ENCODE results near the gene NDFIP2. TPM values are rescaled to one million over a fixed set of nuclear protein-coding genes. Genes with fewer than 3 reads are reported as not detected.

Gene NDFIP2
- total RNA-seq, 1 experiment from 2014 or later, result 29.6 TPM

DNA sequence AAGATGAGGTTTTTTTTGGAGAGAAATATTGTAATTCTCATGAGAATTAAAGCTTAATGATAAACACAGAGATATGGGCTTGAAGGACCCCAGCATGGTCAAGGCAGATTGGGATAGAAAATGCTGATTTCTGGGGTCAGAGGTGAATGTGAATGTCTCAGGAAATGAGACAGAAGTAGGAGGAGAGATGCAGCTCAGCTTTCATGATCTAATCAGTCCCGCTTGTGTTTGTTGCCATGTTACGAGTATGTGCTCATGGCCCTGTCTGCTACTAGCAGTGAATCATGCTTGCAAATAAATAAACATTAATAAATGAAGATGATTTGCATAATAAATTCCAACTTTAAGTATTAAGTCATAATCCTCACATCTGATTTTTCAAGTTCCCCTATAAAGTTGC, 23.0 kb upstream of the NDFIP2 start:
- in situ Hi-C loops (cut with HindIII; ENCODE audit: low pct_unique_long_range_greater_than_20kb, low sequenced_read_pairs), result no loop called here
- Histone ChIP-seq H3K36me3 (ENCODE audit: control insufficient read depth, insufficient read depth, low read length) (no peaks in the 10 kb centered on the region), H3K27ac (ENCODE audit: low read length) (no peak overlapping the region), H3K27me3 (ENCODE audit: control insufficient read depth, insufficient read depth, low read length) (no peaks in the 10 kb centered on the region), H3K4me1 (ENCODE audit: control insufficient read depth, insufficient read depth, low read length) (no peaks in the 10 kb centered on the region), H3K4me3 (ENCODE audit: low read depth in 2 of 2, low read length in 2 of 2) (no peak overlapping the region), H3K9me3 (ENCODE audit: control insufficient read depth, insufficient read depth, low read depth, low read length) (no peaks in the 10 kb centered on the region)
- ChIA-PET CTCF (no interaction called here), POLR2A (no interaction called here)
- ATAC-seq, result no peak
- DNase-seq (ENCODE audit: low read depth, low spot score), result no peak
- intact Hi-C loops (cut with micrococcal nuclease; ENCODE audit: unreplicated experiment), result no loop called here
- TF ChIP-seq POLR2AphosphoS5 (IDR thresholded peaks at IDR 0.05; ENCODE audit: low read depth, low read length) (no peak), SIN3A (IDR thresholded peaks at IDR 0.05; ENCODE audit: borderline replicate concordance, insufficient read depth, low read depth, low read length) (no peak), TCF7L2 (IDR thresholded peaks at IDR 0.05; ENCODE audit: low read depth, low read length) (no peak)
- TF ChIP-seq, protein P1, sequence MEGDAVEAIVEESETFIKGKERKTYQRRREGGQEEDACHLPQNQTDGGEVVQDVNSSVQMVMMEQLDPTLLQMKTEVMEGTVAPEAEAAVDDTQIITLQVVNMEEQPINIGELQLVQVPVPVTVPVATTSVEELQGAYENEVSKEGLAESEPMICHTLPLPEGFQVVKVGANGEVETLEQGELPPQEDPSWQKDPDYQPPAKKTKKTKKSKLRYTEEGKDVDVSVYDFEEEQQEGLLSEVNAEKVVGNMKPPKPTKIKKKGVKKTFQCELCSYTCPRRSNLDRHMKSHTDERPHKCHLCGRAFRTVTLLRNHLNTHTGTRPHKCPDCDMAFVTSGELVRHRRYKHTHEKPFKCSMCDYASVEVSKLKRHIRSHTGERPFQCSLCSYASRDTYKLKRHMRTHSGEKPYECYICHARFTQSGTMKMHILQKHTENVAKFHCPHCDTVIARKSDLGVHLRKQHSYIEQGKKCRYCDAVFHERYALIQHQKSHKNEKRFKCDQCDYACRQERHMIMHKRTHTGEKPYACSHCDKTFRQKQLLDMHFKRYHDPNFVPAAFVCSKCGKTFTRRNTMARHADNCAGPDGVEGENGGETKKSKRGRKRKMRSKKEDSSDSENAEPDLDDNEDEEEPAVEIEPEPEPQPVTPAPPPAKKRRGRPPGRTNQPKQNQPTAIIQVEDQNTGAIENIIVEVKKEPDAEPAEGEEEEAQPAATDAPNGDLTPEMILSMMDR (IDR thresholded peaks at IDR 0.05), result no peak
- TF ChIP-seq, protein P2, sequence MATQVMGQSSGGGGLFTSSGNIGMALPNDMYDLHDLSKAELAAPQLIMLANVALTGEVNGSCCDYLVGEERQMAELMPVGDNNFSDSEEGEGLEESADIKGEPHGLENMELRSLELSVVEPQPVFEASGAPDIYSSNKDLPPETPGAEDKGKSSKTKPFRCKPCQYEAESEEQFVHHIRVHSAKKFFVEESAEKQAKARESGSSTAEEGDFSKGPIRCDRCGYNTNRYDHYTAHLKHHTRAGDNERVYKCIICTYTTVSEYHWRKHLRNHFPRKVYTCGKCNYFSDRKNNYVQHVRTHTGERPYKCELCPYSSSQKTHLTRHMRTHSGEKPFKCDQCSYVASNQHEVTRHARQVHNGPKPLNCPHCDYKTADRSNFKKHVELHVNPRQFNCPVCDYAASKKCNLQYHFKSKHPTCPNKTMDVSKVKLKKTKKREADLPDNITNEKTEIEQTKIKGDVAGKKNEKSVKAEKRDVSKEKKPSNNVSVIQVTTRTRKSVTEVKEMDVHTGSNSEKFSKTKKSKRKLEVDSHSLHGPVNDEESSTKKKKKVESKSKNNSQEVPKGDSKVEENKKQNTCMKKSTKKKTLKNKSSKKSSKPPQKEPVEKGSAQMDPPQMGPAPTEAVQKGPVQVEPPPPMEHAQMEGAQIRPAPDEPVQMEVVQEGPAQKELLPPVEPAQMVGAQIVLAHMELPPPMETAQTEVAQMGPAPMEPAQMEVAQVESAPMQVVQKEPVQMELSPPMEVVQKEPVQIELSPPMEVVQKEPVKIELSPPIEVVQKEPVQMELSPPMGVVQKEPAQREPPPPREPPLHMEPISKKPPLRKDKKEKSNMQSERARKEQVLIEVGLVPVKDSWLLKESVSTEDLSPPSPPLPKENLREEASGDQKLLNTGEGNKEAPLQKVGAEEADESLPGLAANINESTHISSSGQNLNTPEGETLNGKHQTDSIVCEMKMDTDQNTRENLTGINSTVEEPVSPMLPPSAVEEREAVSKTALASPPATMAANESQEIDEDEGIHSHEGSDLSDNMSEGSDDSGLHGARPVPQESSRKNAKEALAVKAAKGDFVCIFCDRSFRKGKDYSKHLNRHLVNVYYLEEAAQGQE (IDR thresholded peaks at IDR 0.05; ENCODE audit: insufficient read depth in 1 of 2, low read depth in 2 of 2, low read length in 1 of 2), result no peak
- BruUV-seq (replicated peaks), result no TSS peak

DNA sequence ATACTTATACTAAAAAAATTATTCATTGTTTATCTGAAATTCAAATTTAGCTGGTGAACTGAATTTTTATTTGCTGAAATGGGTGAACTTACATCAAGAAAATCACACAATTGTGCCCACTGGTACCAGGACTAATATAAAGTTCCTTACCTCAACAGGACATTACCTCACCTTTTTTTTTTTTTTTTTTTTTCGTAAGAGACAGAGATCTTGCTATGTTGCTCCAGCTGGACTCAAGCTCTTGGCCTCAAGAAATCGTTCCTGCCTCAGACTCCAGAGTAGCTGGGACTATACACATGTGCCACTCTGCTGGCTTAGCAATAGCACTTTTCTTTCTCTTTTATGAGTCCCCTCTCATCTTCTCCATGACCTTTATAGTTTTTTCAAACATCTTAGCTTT, 22.5 kb upstream of the NDFIP2 start:
- TF ChIP-seq, protein P1 (IDR thresholded peaks at IDR 0.05), result no peak
- TF ChIP-seq TCF7L2 (IDR thresholded peaks at IDR 0.05; ENCODE audit: low read depth, low read length), result no peak
- no peak for TF ChIP-seq SIN3A (IDR thresholded peaks at IDR 0.05; ENCODE audit: borderline replicate concordance, insufficient read depth, low read depth, low read length)
- TF ChIP-seq, protein P2 (IDR thresholded peaks at IDR 0.05; ENCODE audit: insufficient read depth in 1 of 2, low read depth in 2 of 2, low read length in 1 of 2), result no peak
- Histone ChIP-seq H3K27ac (ENCODE audit: low read length) (no peak overlapping the region), H3K4me3 (ENCODE audit: low read depth in 2 of 2, low read length in 2 of 2) (no peak overlapping the region), H3K4me1 (ENCODE audit: control insufficient read depth, insufficient read depth, low read length) (no peaks in the 10 kb centered on the region), H3K27me3 (ENCODE audit: control insufficient read depth, insufficient read depth, low read length) (no peaks in the 10 kb centered on the region), H3K9me3 (ENCODE audit: control insufficient read depth, insufficient read depth, low read depth, low read length) (no peaks in the 10 kb centered on the region), H3K36me3 (ENCODE audit: control insufficient read depth, insufficient read depth, low read length) (no peaks in the 10 kb centered on the region)
- DNase-seq (ENCODE audit: low read depth, low spot score) (no peak), ATAC-seq (no peak)
- in situ Hi-C loops (cut with HindIII; ENCODE audit: low pct_unique_long_range_greater_than_20kb, low sequenced_read_pairs), result no loop called here
- intact Hi-C loops (cut with micrococcal nuclease; ENCODE audit: unreplicated experiment), result no loop called here
- no TSS peak for BruUV-seq (replicated peaks)
- POLR2A ChIA-PET, result no interaction called here
- CTCF ChIA-PET, result no interaction called here

Measured in Panc1 (cell line).